BE2C (cell line): Measurements from ENCODE around the gene CD28.

Experiments
- DNase-seq: peaks from one replicate; pipeline ENCODE4 v3.0.0-alpha.2; 2020
- H3K27me3 ChIP-seq: fragments of 250-450 bp; sonication (Bioruptor Pico); 2 replicates; pipeline ENCODE4 v1.5.1; 2020; ENCODE audit warnings: mild to moderate bottlenecking
- H3K36me3 ChIP-seq: fragments of 250-450 bp; sonication (Bioruptor Pico); 2 replicates; pipeline ENCODE4 v1.5.1; 2020; ENCODE audit warnings: mild to moderate bottlenecking
- H3K4me1 ChIP-seq: fragments of 250-450 bp; sonication (Bioruptor Pico); 2 replicates; pipeline ENCODE4 v1.5.1; 2020
- H3K4me3 ChIP-seq: 2 replicates; pipeline ENCODE4 v1.5.1; 2011; ENCODE audit warnings: low read depth, low read length
- H3K9me3 ChIP-seq: fragments of 250-450 bp; sonication (Bioruptor Pico); 2 replicates; pipeline ENCODE4 v1.5.1; 2020
- CTCF ChIP-seq: IDR thresholded peaks from 2 replicates; pipeline ENCODE4 v1.5.1; 2012; ENCODE audit warnings: mild to moderate bottlenecking, low read depth, low read length

The CD28 gene

DNA sequence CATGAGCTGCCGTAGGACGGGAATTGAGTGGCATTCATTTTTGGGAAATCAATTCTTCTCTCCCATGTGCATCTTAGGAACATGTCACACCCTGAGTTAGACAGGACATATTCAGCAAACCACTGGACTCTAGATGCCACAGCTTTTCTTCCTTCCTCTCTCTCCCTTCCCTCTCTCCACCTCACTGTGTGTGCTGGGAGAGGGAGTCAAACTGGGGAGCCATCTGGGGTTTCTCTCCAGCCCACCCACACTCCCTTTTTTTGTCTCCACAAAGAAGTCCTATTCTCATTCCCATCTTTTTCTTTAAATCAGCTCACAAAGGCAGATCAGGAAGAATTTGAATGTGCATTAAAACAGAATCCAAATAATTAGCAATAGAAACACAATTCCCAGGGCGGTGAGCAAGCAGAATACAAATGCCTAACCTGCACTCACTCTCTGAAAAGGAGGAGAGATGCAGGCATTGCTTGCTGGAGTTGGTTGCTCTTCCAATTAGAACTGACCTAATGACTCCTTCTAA is 15.4 kb downstream of the CD28 start:
- Histone ChIP-seq H3K9me3 (no peaks in the 10 kb centered on the region), H3K4me3 (no peak overlapping the region), H3K4me1 (no peaks in the 10 kb centered on the region), H3K36me3 (no peaks in the 10 kb centered on the region), H3K27me3 (0 out of 2 replicates have a peak, but pooled peaks cover 5% of the 10 kb centered on the region)
- no peak for DNase-seq
- TF ChIP-seq CTCF, result no peak

DNA sequence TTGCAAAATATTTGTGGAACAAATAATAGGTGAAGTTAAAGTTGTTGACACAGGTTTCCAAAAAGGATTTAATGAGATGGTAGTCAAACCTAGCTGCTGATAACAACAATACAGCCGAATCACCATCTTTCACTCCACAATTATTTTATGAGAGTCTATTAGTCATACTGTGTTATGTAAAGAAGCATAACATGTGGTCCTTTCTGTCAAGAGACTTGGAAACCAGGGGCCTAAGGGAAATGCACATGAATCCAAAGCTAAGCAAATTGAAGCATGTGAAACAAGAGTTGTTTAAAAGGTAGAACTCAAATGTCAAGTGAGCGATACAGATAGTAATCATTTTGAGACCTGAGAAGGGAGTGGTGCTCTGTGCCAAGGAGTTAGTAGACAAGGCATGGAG is 16.0 kb downstream of the CD28 start:
- Histone ChIP-seq H3K9me3 (no peaks in the 10 kb centered on the region), H3K36me3 (no peaks in the 10 kb centered on the region), H3K27me3 (0 out of 2 replicates have a peak, but pooled peaks cover 5% of the 10 kb centered on the region), H3K4me3 (no peak overlapping the region), H3K4me1 (no peaks in the 10 kb centered on the region)
- no peak for TF ChIP-seq CTCF
- no peak for DNase-seq

- Histone ChIP-seq H3K9me3 (no peaks in the 10 kb centered on the region; the same call in 1 of the 2 replicates), H3K4me1 (no peaks in the 10 kb centered on the region), H3K36me3 (no peaks in the 10 kb centered on the region), H3K4me3 (no peak overlapping the region), H3K27me3 (no peaks in the 10 kb centered on the region)
- no peak for TF ChIP-seq CTCF
- no peak for DNase-seq
These were observed 21.9 kb downstream of the CD28 start for GRCh38 chr2:203728321-203728720.

- Histone ChIP-seq H3K4me3 (no peak overlapping the region), H3K4me1 (no peaks in the 10 kb centered on the region), H3K36me3 (no peaks in the 10 kb centered on the region), H3K9me3 (no peaks in the 10 kb centered on the region; the same call in 1 of the 2 replicates), H3K27me3 (no peaks in the 10 kb centered on the region)
- no peak for TF ChIP-seq CTCF
- no peak for DNase-seq
These were observed 23.8 kb downstream of the CD28 start for GRCh38 chr2:203730076-203730729.

DNA sequence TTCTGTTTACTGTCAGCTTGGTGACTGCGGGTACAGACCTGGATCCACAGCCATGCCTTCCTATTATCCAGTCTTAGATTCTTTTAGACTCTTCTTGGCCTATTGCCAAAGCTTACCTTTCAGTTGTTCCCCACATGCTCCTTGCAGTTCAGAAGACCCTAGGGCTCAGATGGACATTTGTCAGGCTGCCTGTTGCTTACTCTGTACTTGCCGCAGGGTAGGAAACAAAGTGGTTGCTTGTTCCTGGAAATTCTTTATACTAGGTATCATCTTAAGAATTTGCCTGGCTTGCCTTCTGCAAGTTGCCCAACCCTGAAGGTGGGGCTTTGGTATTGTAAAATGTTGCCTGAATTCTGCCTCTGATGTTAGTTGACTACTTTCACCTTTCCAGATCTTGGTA is 24.4 kb downstream of the CD28 start:
- Histone ChIP-seq H3K4me3 (no peak overlapping the region), H3K27me3 (no peaks in the 10 kb centered on the region), H3K4me1 (no peaks in the 10 kb centered on the region), H3K9me3 (no peaks in the 10 kb centered on the region; the same call in 1 of the 2 replicates), H3K36me3 (no peaks in the 10 kb centered on the region)
- TF ChIP-seq CTCF, result no peak
- DNase-seq, result no peak
